ENCODE data around the gene ARL4C.

DNA sequence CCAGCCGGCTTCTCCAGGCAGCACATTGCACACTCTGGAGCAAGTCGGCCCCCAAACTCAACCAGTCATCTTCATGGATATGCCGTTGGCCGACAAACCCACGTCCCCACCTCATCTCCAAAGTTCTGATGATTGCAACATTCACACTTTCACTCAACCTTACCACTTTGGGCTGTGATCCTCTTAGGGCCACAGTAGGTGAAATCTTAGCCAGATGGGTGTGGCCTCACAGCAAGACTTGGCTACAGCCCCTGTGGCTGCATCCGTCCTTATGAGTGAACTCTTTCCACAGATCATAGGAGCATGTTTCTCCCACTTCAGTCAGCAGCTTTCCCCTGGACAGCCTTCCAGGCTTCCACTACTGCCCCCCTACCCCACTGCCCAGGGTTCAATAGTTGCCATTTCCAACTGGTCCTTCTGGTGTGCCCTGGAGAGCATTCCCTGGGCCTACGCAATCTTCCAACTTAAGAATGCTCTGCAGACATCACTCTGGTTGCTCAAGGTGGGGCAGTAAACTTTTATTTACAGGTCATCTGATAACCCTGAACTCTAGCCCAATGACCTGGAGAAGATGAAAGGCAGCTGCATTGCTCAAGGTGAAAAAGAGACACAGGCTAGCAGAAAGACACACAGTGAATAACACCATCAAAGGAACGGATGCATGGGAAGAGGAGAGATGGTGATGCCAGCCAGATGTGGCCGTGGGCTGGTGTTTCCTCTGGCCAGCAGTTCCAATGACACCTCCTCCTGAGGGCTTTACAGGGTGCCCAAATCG is 34.5 kb downstream of the ARL4C start:
- TF ChIP-seq CTCF (conservative IDR thresholded peaks at IDR 0.05 in 1 of 2, IDR thresholded peaks at IDR 0.05 in 1 of 2; ENCODE audit: extremely low read depth in 1 of 2, insufficient read depth in 1 of 2, low read depth in 1 of 2, low read length in 2 of 2) (no peak), EZH2 (IDR thresholded peaks at IDR 0.05; ENCODE audit: borderline replicate concordance, low read length) (no peak)

Data from mammary epithelial cell (primary cell).